Measurements from ENCODE around the gene HORMAD2. TPM values are rescaled to one million over a fixed set of nuclear protein-coding genes. Genes with fewer than 3 reads are reported as not detected.
A peak's percentile ranks its signal among the peaks of the same experiment; 100 is the strongest.

HORMAD2 gene
- total and polyA plus RNA-seq, 9 of the 15 experiments (the other 6 are each of a cell fraction or from before 2014, with no cell fraction given), result not detected

DNA sequence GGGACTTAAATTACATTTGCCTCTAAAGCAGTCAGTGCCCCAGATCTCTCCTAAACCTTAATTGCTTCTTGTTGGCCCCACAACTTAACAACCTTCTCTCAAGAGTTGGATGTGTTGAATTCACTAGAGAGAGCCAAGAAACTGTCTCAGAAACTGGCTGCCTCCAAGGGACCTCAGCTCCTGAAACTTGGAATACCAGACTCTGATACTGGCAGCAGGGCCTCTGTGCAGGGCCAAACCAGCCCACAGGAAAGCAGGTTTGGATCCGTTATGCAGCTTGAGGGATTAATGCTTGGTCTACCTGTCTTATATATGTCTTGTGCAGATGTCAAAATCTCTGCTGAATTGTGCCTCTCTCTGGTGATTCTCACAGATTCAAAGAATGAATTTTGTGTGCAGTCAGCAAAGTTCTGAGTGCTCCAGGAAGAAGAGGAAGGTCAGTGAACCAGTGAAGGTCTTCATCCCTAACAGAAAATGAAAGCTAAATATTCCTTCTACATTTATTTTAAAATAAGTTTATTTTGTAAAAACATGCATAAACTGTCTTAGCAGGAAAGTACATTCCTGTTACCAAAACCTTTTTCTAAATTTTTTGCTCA, 95.5 kb downstream of the HORMAD2 start:
- ATAC-seq (no peak), DNase-seq (ENCODE audit: extremely low read depth in 1 of 4, low spot score in 3 of 4) (no peak), FAIRE-seq (no peak)
- TF ChIP-seq ZNF717 (CRISPR knock-in tag; IDR thresholded peaks at IDR 0.05) (no peak), C11orf30 (IDR thresholded peaks at IDR 0.05; ENCODE audit: low read depth) (peak; percentile 39; the same call in 1 of the 2 replicates), BCL6 (CRISPR knock-in tag; IDR thresholded peaks at IDR 0.05) (no peak), SP2 (IDR thresholded peaks at IDR 0.05; ENCODE audit: extremely low read depth, low read depth, low read length, poor library complexity, severe bottlenecking) (no peak), ZNF316 (IDR thresholded peaks at IDR 0.05) (peak; percentile 49; the same call in 1 of the 2 replicates)
- TF ChIP-seq, protein P1, sequence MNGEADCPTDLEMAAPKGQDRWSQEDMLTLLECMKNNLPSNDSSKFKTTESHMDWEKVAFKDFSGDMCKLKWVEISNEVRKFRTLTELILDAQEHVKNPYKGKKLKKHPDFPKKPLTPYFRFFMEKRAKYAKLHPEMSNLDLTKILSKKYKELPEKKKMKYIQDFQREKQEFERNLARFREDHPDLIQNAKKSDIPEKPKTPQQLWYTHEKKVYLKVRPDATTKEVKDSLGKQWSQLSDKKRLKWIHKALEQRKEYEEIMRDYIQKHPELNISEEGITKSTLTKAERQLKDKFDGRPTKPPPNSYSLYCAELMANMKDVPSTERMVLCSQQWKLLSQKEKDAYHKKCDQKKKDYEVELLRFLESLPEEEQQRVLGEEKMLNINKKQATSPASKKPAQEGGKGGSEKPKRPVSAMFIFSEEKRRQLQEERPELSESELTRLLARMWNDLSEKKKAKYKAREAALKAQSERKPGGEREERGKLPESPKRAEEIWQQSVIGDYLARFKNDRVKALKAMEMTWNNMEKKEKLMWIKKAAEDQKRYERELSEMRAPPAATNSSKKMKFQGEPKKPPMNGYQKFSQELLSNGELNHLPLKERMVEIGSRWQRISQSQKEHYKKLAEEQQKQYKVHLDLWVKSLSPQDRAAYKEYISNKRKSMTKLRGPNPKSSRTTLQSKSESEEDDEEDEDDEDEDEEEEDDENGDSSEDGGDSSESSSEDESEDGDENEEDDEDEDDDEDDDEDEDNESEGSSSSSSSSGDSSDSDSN (IDR thresholded peaks at IDR 0.05; ENCODE audit: borderline replicate concordance in 1 of 2, low read depth in 2 of 2, low read length in 2 of 2), result no peak
- Histone ChIP-seq H3K4me2 (ENCODE audit: insufficient read depth, low read length) (no peak overlapping the region), H3K9me1 (ENCODE audit: control insufficient read depth, insufficient read depth, low read length) (no peaks in the 10 kb centered on the region), H3K27me3 (ENCODE audit: control insufficient read depth in 2 of 2, insufficient read depth in 2 of 2, low read length in 2 of 2) (no peaks in the 10 kb centered on the region), H3K79me2 (ENCODE audit: control insufficient read depth, insufficient read depth, low read length) (no peaks in the 10 kb centered on the region), H3K4me1 (replicated peaks in 1 of 2; ENCODE audit: control insufficient read depth in 2 of 2, insufficient read depth in 2 of 2, low read length in 2 of 2) (no peaks in the 10 kb centered on the region), H2AFZ (ENCODE audit: low read depth, low read length) (no peak overlapping the region), H3K36me3 (ENCODE audit: control insufficient read depth, insufficient read depth, low read length) (no peaks in the 10 kb centered on the region), H3K9ac (ENCODE audit: insufficient read depth in 1 of 2, low read depth in 2 of 2, low read length in 2 of 2) (no peak overlapping the region), H3K27ac (ENCODE audit: extremely low read depth, low read depth, low read length) (no peak overlapping the region), H4K20me1 (replicated peaks; ENCODE audit: control insufficient read depth, insufficient read depth, low read length) (no peaks in the 10 kb centered on the region), H3K9me3 (replicated peaks; ENCODE audit: control insufficient read depth, insufficient read depth, low read depth, low read length) (no peaks in the 10 kb centered on the region), H3K4me3 (no peak overlapping the region)
- 0% methylated on average over 1 of the region's 1 CpG for WGBS (ENCODE audit: insufficient coverage, low coverage, missing lambda C conversion rate)
- POLR2A ChIA-PET, result no interaction called here
- CTCF ChIA-PET (ENCODE audit: low intra/inter-chr PET ratio), result interaction anchor here (0.5 kb wide), 1 partner anchor 67 kb away, joined by 4 read pairs; no protein-coding TSS in a partner anchor
- in situ Hi-C loops (cut with MboI) (no loop called here), intact Hi-C loops (cut with micrococcal nuclease) (no loop called here)
- BruUV-seq (replicated peaks), result no TSS peak
